GM23338 (cell line): ENCODE data around the gene MLEC. TPM values are rescaled to one million over a fixed set of nuclear protein-coding genes. Genes with fewer than 3 reads are reported as not detected.
A peak's percentile ranks its signal among the peaks of the same experiment; 100 is the strongest.

ENCODE experiments used
- ATAC-seq: fragments of 200-7000 bp; cut with Tn5 transposase; 3 replicates; pipeline ENCODE4 v1.9.1; 2020
- DNase-seq: peaks from one replicate; pipeline ENCODE4 v3.0.0-alpha.2; 2015; ENCODE audit warnings: low spot score
- H2AFZ ChIP-seq: fragments of 200-600 bp; sonication (generic); 2 replicates; pipeline ENCODE4 v1.8.0; 2016; ENCODE audit warnings: antibody characterized with exemption, mild to moderate bottlenecking, moderate library complexity
- H3F3A ChIP-seq: fragments of 200-600 bp; sonication (generic); replicated peaks from 2 replicates; pipeline ENCODE4 v1.8.0; 2017; ENCODE audit warnings: antibody characterized with exemption, mixed run types, low read depth
- H3K27ac ChIP-seq: fragments of 200-600 bp; sonication (generic); 2 replicates; pipeline ENCODE4 v1.6.1; 2016; ENCODE audit warnings: low read depth
- H3K27me3 ChIP-seq: fragments of 200-600 bp; sonication (generic); 2 replicates; pipeline ENCODE4 v1.8.0; 2016; ENCODE audit warnings: mild to moderate bottlenecking, mixed run types, moderate library complexity; ENCODE audit not compliant: insufficient read depth
- H3K36me3 ChIP-seq: fragments of 200-600 bp; sonication (generic); 2 replicates; pipeline ENCODE4 v1.8.0; 2016; ENCODE audit warnings: mild to moderate bottlenecking; ENCODE audit not compliant: insufficient read depth
- H3K4me1 ChIP-seq: fragments of 200-600 bp; sonication (generic); 2 replicates; pipeline ENCODE4 v1.8.0; 2016; ENCODE audit warnings: mild to moderate bottlenecking, moderate library complexity; ENCODE audit not compliant: insufficient read depth
- H3K4me2 ChIP-seq: fragments of 200-600 bp; sonication (generic); 2 replicates; pipeline ENCODE4 v1.7.1; 2017; ENCODE audit warnings: mixed run types
- H3K4me3 ChIP-seq: fragments of 200-600 bp; sonication (generic); 2 replicates; pipeline ENCODE4 v1.6.1; 2016; ENCODE audit warnings: mixed run types
- H3K79me2 ChIP-seq: fragments of 200-600 bp; sonication (generic); replicated peaks from 2 replicates; pipeline ENCODE4 v1.8.0; 2017; ENCODE audit warnings: mild to moderate bottlenecking; ENCODE audit not compliant: insufficient read depth
- H3K9me2 ChIP-seq: fragments of 200-600 bp; sonication (generic); 2 replicates; pipeline ENCODE4 v1.8.0; 2017; ENCODE audit not compliant: insufficient read depth
- H4K20me1 ChIP-seq: fragments of 200-600 bp; sonication (generic); replicated peaks from 2 replicates; pipeline ENCODE4 v1.8.0; 2017; ENCODE audit warnings: mild to moderate bottlenecking; ENCODE audit not compliant: insufficient read depth
- H3K27ac Mint-ChIP-seq: 2 replicates; pipeline ENCODE4 v1.8.0; 2020; ENCODE audit warnings: inconsistent platforms, mild to moderate bottlenecking, moderate library complexity, mixed read lengths
- H3K27me3 Mint-ChIP-seq: 3 replicates; pipeline ENCODE4 v1.8.0; 2022; ENCODE audit warnings: low read depth, mild to moderate bottlenecking, moderate library complexity, mixed read lengths, inconsistent platforms; ENCODE audit not compliant: insufficient read depth, poor library complexity
- H3K36me3 Mint-ChIP-seq: 3 replicates; pipeline ENCODE4 v1.8.0; 2021; ENCODE audit warnings: low read depth, mild to moderate bottlenecking, inconsistent platforms, moderate library complexity, mixed read lengths
- H3K4me1 Mint-ChIP-seq: 3 replicates; pipeline ENCODE4 v1.8.0; 2020; ENCODE audit warnings: mild to moderate bottlenecking, inconsistent platforms, mixed read lengths
- H3K4me3 Mint-ChIP-seq: 3 replicates; pipeline ENCODE4 v1.8.0; 2021; ENCODE audit warnings: moderate library complexity, mild to moderate bottlenecking, inconsistent platforms, mixed read lengths
- H3K9me3 Mint-ChIP-seq: 3 replicates; pipeline ENCODE4 v1.8.0; 2020; ENCODE audit warnings: moderate library complexity, mild to moderate bottlenecking, inconsistent platforms, mixed read lengths
- CREB1 ChIP-seq: fragments of 250-450 bp; sonication (Bioruptor Pico); IDR thresholded peaks from 2 replicates; pipeline ENCODE4 v1.5.0; 2020; ENCODE audit warnings: low read depth, mild to moderate bottlenecking, moderate library complexity
- CTCF ChIP-seq, 2 experiments: fragments of 200-600 bp in 1 of 2; sonication (generic) in 1 of 2; conservative IDR thresholded peaks; 2 replicates each; pipeline versions ENCODE4 v1.5.1 to v1.6.1; 2016 to 2017; ENCODE audit warnings: antibody characterized with exemption in 2 of 2, low read depth in 2 of 2, mild to moderate bottlenecking in 2 of 2, moderate library complexity in 1 of 2
- ETS1 ChIP-seq: IDR thresholded peaks from 2 replicates; pipeline ENCODE4 v1.6.1; 2016; ENCODE audit warnings: antibody characterized with exemption
- EZH2 ChIP-seq: fragments of 200-600 bp; sonication (generic); IDR thresholded peaks from one replicate; pipeline ENCODE4 v1.8.0; 2017; ENCODE audit warnings: antibody characterized with exemption, mild to moderate bottlenecking, low read depth; ENCODE audit not compliant: unreplicated experiment
- EZH2phosphoT487 ChIP-seq: fragments of 200-600 bp; sonication (generic); IDR thresholded peaks from one replicate; pipeline ENCODE4 v1.8.1; 2018; ENCODE audit warnings: antibody characterized with exemption; ENCODE audit not compliant: unreplicated experiment
- JUNB ChIP-seq: IDR thresholded peaks from one replicate; pipeline ENCODE4 v1.6.1; 2016; ENCODE audit warnings: antibody characterized with exemption; ENCODE audit not compliant: unreplicated experiment
- NANOG ChIP-seq: IDR thresholded peaks from 2 replicates; pipeline ENCODE4 v1.6.1; 2016; ENCODE audit warnings: antibody characterized with exemption, borderline replicate concordance
- POLR2AphosphoS5 ChIP-seq: IDR thresholded peaks from 2 replicates; pipeline ENCODE4 v1.6.1; 2016; ENCODE audit warnings: antibody characterized with exemption, low read depth
- REST ChIP-seq: IDR thresholded peaks from one replicate; pipeline ENCODE4 v1.6.1; 2018; ENCODE audit warnings: antibody characterized with exemption; ENCODE audit not compliant: unreplicated experiment
- STAT1 ChIP-seq: IDR thresholded peaks from one replicate; pipeline ENCODE4 v1.6.1; 2016; ENCODE audit warnings: antibody characterized with exemption; ENCODE audit not compliant: unreplicated experiment
- ZNF114 ChIP-seq: fragments of 250-450 bp; sonication (Bioruptor Pico); IDR thresholded peaks from 2 replicates; pipeline ENCODE4 v1.5.0; 2020; ENCODE audit warnings: mild to moderate bottlenecking, moderate library complexity
- ZNF331 ChIP-seq: fragments of 250-450 bp; sonication (Bioruptor Pico); IDR thresholded peaks from 2 replicates; pipeline ENCODE4 v1.5.0; 2020; ENCODE audit warnings: low read depth, mild to moderate bottlenecking, moderate library complexity
- ZNF462 ChIP-seq: fragments of 250-450 bp; sonication (Bioruptor Pico); IDR thresholded peaks from 2 replicates; pipeline ENCODE4 v1.5.0; 2020; ENCODE audit warnings: mild to moderate bottlenecking, moderate library complexity
- polyA plus RNA-seq: library from polyadenylated mRNA; unstranded; fragments of >200 nt; fragmentation: Nextera tagmentation; extraction: Ambion mirVana; gene quantifications from 2 replicates; pipeline ENCODE4 v1.2.1, GENCODE V29; 2016
- total RNA-seq: library from RNA; depleted of rRNA; stranded (reverse); fragments of >200 nt; shearing (Covaris generic); gene quantifications from 2 replicates; pipeline ENCODE4 v1.2.3, GENCODE V29; 2014

MLEC gene
- total and polyA plus RNA-seq, 2 experiments from 2014 or later: 225 to 264 TPM

GRCh38 chr12:120650233-120650690 is 36.7 kb upstream of the MLEC start:
- H3K4me3 ChIP-seq: no peak overlapping the region
- no peaks in the 10 kb centered on the region for H3K9me3 Mint-ChIP-seq
- H3K4me1 Mint-ChIP-seq: peaks cover 34% of the 10 kb centered on the region
- H4K20me1 ChIP-seq: no peaks in the 10 kb centered on the region
- TF ChIP-seq NANOG (no peak), ZNF114 (CRISPR knock-in tag) (no peak), POLR2AphosphoS5 (no peak), ETS1 (no peak), STAT1 (no peak), ZNF462 (CRISPR knock-in tag) (no peak), CTCF (conservative IDR thresholded peaks at IDR 0.05; ENCODE audit: low read depth in 2 of 2) (no peak), JUNB (no peak), REST (no peak), ZNF331 (CRISPR knock-in tag) (no peak), CREB1 (CRISPR knock-in tag) (no peak), EZH2 (no peak), EZH2phosphoT487 (no peak)
- no peaks in the 10 kb centered on the region; the same call in 2 of the 3 replicates for H3K36me3 Mint-ChIP-seq
- no peaks in the 10 kb centered on the region for H3K9me2 ChIP-seq
- peaks cover 26% of the 10 kb centered on the region for H3K4me1 ChIP-seq
- no peak overlapping the region for H3K27ac ChIP-seq
- H3K27ac Mint-ChIP-seq: no peak overlapping the region
- H3K4me3 Mint-ChIP-seq: no peak overlapping the region; the same call in 2 of the 3 replicates
- peaks cover 5% of the 10 kb centered on the region; the same call in 1 of the 2 replicates for H3F3A ChIP-seq
- no peaks in the 10 kb centered on the region for H3K79me2 ChIP-seq
- peaks cover 11% of the 10 kb centered on the region for H3K27me3 Mint-ChIP-seq
- no peaks in the 10 kb centered on the region for H3K27me3 ChIP-seq
- DNase-seq (no peak), ATAC-seq (no peak; the same call in 2 of the 3 replicates)
- peak overlapping the region; percentile 89; the same call in 1 of the 2 replicates for H3K4me2 ChIP-seq
- H3K36me3 ChIP-seq: no peaks in the 10 kb centered on the region
- H2AFZ ChIP-seq: peak overlapping the region; percentile 14; the same call in 1 of the 2 replicates
